Activated naive CD4-positive, alpha-beta T cell treated with anti-CD3 and anti-CD28 coated beads, Interleukin-2, amount 50 U/mL, for 72 hours (primary cell): ENCODE measurements around the gene GPR37L1. TPM values are rescaled to one million over a fixed set of nuclear protein-coding genes. Genes with fewer than 3 reads are reported as not detected.
"Not testable (repeated sequence)": the region's sequence is repeated elsewhere in the genome, so short reads cannot be mapped to it uniquely, and the experiment has no call there.

Source experiments
- ATAC-seq, 2 donors: fragments of 150-1000 bp; cut with Tn5 transposase; 2 replicates each; pipeline ENCODE4 v1.10.0; 2021; ENCODE audit warnings: mild to moderate bottlenecking in 2 of 2, moderate library complexity in 2 of 2
- DNase-seq, 2 donors: peaks; one replicate each; pipeline ENCODE4 v3.0.0; 2021 to 2022; ENCODE audit warnings: low spot score in 2 of 2
- H3K27ac Mint-ChIP-seq, 2 donors: one replicate each; pipeline ENCODE4 v1.8.0; 2022; ENCODE audit warnings: mild to moderate bottlenecking in 2 of 2, mixed read lengths in 2 of 2
- H3K36me3 Mint-ChIP-seq, 2 donors: one replicate each; pipeline ENCODE4 v1.8.0; 2022; ENCODE audit warnings: mixed read lengths in 2 of 2
- H3K9me3 Mint-ChIP-seq, 2 donors: one replicate each; pipeline ENCODE4 v1.8.0; 2022; ENCODE audit warnings: mixed read lengths in 2 of 2
- total RNA-seq, 2 donors: library from RNA; stranded (reverse); gene quantifications; one replicate each; pipeline ENCODE4 v1.2.3, GENCODE V29; 2022

GPR37L1 gene
- total RNA-seq, 2 donors from 2014 or later = not detected

- ATAC-seq = no peak
- Mint-ChIP-seq H3K9me3 (no peaks in the 10 kb centered on the region), H3K27ac (peak overlapping the region in 1 of 2 donors; percentile 58), H3K36me3 (no peaks in the 10 kb centered on the region)
- no peak for DNase-seq
Measured at GRCh38 chr1:202167708-202168415, 45.1 kb downstream of the GPR37L1 start.

- H3K36me3 Mint-ChIP-seq = no peaks in the 10 kb centered on the region
- DNase-seq = no peak
- ATAC-seq = no peak
- no peak overlapping the region for H3K27ac Mint-ChIP-seq
- no peaks in the 10 kb centered on the region for H3K9me3 Mint-ChIP-seq
Measured at GRCh38 chr1:202168861-202169260, 46.1 kb downstream of the GPR37L1 start.

DNA sequence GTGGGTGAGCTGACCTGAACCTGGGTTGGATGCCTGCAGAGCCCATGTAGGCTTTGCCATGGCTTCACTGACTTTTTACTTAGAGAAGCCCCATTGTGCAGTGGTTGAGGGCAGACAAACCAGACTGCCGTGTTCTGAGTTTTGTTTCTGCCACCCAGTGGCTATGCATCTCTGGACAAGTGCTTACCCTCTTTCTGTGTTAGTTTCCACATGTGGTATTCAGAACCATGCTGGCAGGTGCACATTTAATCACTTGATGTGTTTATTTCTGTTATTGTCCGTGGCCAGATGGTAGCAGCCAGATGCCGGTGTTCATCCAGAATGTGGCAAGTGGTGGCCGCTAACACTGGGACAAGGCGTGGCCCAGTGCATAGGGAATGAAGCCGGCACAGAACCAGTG lies 48.0 kb downstream of the GPR37L1 start:
- no peaks in the 10 kb centered on the region for H3K36me3 Mint-ChIP-seq
- H3K27ac Mint-ChIP-seq = no peak overlapping the region
- ATAC-seq = peak in 1 of 2 donors; percentile 10
- DNase-seq = no peak
- no peaks in the 10 kb centered on the region for H3K9me3 Mint-ChIP-seq

DNA sequence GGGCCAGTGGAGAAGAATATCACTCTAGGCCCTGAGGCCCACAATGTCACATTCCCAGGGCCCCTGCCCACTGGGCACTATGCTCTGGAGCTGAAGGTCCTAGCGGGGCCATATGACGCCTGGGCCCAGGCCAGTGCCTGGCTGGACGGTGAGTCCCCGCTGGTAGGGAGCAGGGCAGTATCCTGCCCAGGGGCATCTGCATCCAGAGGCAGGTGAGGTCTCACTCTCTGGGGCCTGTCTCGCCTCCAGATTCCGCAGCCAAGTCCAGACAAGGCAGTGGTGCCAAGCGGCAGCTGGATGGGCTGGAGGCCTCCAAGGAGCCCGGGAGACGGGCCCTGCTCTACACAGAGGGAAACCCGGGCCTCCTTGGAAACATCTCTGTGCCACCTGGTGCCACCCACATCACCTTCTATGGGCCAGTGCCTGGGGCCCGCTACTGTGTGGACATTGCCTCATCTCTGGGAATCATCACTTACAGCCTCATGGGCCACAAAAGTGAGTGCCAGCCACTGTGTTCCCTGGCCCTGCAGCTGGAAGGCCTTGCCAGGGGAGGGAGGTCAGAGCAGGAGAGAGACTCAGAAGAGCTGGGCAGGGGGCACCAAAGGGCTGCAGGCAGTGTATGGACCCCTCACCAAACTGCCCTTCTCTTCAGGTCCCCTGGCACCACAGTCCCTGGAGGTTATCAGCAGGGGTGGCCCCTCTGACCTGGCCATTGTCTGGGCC lies 48.7 kb downstream of the GPR37L1 start:
- no peak overlapping the region for H3K27ac Mint-ChIP-seq
- DNase-seq (no peak), ATAC-seq (peak; percentile 64 to 66)

DNA sequence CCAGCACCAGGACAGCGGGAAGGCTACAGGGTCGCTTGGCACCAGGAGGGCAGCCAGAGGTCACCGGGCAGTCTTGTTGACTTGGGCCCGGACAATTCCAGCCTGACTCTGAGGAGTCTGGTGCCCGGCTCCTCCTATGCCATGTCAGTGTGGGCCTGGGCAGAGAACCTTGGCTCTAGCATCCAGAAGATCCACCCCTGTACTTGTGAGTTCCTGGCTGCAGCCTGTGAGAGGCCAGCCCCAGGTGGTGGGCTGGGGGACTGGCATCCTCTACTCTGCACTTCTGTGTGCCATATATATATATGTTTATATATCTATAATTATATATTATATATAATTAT lies 49.3 kb downstream of the GPR37L1 start:
- ATAC-seq (peak; percentile 67 to 82), DNase-seq (no peak)
- H3K9me3 Mint-ChIP-seq = no peaks in the 10 kb centered on the region
- no peaks in the 10 kb centered on the region for H3K36me3 Mint-ChIP-seq
- no peak overlapping the region for H3K27ac Mint-ChIP-seq

More for the DNA sequence above, 48.7 kb downstream of the GPR37L1 start:
- no peaks in the 10 kb centered on the region for H3K9me3 Mint-ChIP-seq
- H3K36me3 Mint-ChIP-seq = no peaks in the 10 kb centered on the region

DNA sequence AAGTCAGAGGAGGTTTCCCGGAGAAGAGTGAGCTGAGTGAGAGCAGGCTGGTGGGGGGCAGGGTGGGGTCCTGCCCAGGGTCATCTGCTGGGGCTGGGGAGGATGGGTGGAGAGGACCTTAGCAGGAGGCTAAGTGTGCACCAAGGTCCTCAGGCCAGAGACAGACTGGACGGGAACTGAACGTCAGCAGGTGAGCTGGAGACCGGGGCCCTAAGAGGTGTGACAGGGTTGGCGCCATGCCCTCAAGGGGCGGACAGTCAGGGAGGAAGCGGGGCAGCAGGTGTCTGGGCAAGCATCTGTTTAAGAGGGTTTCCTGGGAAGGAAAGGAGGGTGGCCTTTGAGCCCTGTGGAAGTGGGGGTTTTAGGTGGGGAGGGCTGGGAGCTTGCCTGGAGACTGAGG lies 51.3 kb downstream of the GPR37L1 start:
- no peaks in the 10 kb centered on the region for H3K36me3 Mint-ChIP-seq
- no peak for DNase-seq

DNA sequence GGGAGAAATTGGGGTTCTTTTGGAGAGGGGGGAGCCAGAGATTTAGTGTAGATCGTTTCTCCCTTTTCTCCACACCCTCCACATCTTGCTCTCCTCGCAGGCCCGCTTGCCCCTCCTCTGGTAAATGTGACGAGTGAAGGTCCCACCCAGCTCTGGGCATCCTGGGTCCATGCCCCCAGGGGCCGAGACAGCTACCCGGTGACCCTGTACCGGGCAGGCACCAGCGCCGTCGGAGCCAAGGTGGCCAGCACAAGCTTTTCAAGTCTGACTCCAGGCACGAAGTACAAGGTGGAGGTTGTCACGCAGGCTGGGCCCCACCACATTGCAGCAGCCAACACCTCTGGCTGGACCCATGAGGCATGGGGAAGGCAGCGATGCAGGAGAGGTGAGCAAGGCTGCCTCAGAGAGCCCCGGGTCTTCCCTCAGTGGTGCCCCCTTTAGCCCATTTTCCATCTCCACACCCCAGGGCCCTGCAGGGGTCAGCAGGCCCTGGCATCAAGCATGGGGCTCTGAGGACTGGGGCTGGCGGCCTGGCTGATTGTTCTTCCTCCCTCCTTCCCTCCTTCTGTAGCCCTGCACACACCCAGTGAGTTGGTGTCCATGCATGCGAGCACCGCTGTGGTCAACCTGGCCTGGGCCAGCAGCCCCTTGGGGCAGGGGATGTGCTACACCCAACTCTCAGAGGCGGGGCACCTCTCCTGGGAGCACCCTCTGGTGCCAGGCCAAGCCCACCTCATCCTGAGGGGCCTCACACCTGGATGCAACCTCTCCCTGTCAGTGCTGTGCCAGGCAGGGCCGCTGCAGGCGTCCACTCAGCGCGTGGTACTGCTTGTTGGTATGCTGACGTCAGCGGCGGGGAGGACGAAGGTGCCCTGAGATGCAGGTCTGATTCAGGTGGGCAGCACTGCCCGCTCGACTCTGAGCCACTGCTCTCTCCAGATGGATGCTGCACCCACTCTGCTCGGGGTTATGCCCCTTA lies 54.5 kb downstream of the GPR37L1 start:
- no peak for DNase-seq
- no peaks in the 10 kb centered on the region for H3K9me3 Mint-ChIP-seq

More for the DNA sequence above, 51.3 kb downstream of the GPR37L1 start:
- peak overlapping the region in 1 of 2 donors; percentile 13 for H3K27ac Mint-ChIP-seq
- no peak for ATAC-seq
- no peaks in the 10 kb centered on the region for H3K9me3 Mint-ChIP-seq

DNA sequence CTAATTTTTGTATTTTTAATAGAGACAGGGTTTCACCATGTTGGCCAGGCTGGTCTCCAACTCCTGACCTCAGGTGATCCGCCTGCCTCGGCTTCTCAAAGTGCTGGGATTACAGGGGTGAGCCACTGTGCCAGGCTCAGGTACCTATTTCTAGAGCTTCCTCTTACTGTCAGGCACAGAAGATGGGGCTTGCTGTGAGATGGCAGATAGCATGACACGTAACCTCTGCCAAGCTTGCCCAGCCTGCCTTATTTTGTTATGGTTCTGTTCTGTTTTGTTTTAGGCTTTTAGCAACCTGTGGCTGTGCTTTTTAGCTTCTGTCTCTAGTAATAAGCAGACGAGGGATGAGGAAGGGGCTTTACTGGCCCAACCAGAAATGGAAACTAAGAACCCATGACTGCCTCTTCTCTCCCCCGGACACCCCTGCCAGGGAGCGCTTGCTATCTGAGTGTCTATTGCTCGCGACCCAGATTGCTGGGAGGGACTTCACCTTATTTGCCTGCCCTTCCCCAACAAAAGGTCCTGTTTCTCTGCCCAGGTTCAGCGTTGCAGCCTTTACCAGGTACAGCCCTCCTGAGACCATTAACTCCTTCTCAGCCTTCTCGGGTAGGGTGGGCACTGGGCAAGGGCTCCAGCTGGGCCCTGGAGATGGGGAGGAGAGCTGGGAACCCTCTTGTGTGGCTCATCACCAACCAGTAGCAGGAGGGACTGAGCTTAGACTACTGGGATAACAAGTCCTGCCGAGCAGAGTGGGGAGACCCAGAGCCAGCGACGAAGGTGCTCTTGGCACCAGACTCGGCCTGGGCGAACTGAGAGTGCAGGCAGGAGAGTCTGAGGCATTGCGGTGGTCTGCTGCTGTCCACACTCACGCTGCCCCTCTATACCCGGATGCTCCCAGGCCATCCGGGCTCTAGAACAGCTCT lies 57.4 kb downstream of the GPR37L1 start:
- ATAC-seq (no peak), DNase-seq (no peak)
- no peaks in the 10 kb centered on the region for H3K36me3 Mint-ChIP-seq
- no peaks in the 10 kb centered on the region for H3K9me3 Mint-ChIP-seq
- H3K27ac Mint-ChIP-seq = no peak overlapping the region

More for the DNA sequence above, 54.5 kb downstream of the GPR37L1 start:
- Mint-ChIP-seq H3K36me3 (no peaks in the 10 kb centered on the region), H3K27ac (no peak overlapping the region)
- no peak for ATAC-seq

DNA sequence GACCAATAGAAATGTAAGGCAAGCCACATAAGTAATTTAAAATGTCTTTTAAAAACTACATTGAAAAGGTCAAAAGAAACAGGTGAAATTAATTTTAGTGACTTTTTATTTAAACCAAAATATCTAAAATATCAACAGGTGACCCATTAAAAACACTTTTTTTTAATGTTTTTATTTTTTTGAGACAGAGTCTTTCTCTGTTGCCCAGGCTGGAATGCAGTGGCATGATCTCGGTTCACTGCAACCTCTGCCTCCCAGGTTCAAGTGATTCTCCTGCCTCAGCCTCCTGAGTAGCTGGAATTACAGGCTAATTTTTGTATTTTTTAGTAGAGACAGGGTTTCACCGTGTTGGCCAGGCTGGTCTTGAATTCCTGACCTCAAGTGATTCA lies 58.0 kb downstream of the GPR37L1 start:
- H3K9me3 Mint-ChIP-seq, DNase-seq, H3K36me3 Mint-ChIP-seq, ATAC-seq, H3K27ac Mint-ChIP-seq: not testable (repeated sequence)

- no peak for DNase-seq
- no peak for ATAC-seq
- Mint-ChIP-seq H3K9me3 (no peaks in the 10 kb centered on the region), H3K36me3 (no peaks in the 10 kb centered on the region), H3K27ac (no peak overlapping the region)
Measured at GRCh38 chr1:202181586-202181985, 58.9 kb downstream of the GPR37L1 start.

- no peak for ATAC-seq
- H3K27ac Mint-ChIP-seq = no peak overlapping the region
- no peak for DNase-seq
- H3K9me3 Mint-ChIP-seq = no peaks in the 10 kb centered on the region
- H3K36me3 Mint-ChIP-seq = no peaks in the 10 kb centered on the region
Measured at GRCh38 chr1:202182040-202182877, 59.5 kb downstream of the GPR37L1 start.

Other genes starting within 250 kb of the GPR37L1 start
- gene SHISA4, start 234.0 kb upstream of the GPR37L1 start, total RNA-seq = under 1 TPM; 0.27 to 0.34 TPM
- not detected for gene LMOD1, start 176.4 kb upstream of the GPR37L1 start, total RNA-seq
- gene TIMM17A, start 167.4 kb upstream of the GPR37L1 start, total RNA-seq = 10 to 100 TPM; 64.3 to 89.0 TPM
- gene RNPEP, start 140.3 kb upstream of the GPR37L1 start, total RNA-seq = 10 to 100 TPM; 43.8 to 56.6 TPM
- under 1 TPM; 0.18 to 0.37 TPM for gene ELF3, start 112.3 kb upstream of the GPR37L1 start, total RNA-seq
- gene ARL8A, start 21.8 kb downstream of the GPR37L1 start, total RNA-seq = 10 to 100 TPM; 38.8 to 63.2 TPM
- gene PTPN7, start 37.7 kb downstream of the GPR37L1 start, total RNA-seq = 100 to 1,000 TPM; 119 to 198 TPM
- under 1 TPM; 0.14 TPM for gene LGR6, start 70.9 kb downstream of the GPR37L1 start, total RNA-seq
- 100 to 1,000 TPM in 1 of 2 donors, 10 to 100 TPM in 1; 79.7 to 166 TPM for gene UBE2T, start 219.0 kb downstream of the GPR37L1 start, total RNA-seq
- gene PPP1R12B, start 225.8 kb downstream of the GPR37L1 start, total RNA-seq = 10 to 100 TPM; 21.5 to 28.6 TPM